HG03135 (cell line): ENCODE data around the gene DLGAP1.
"Not testable (repeated sequence)": the region's sequence is repeated elsewhere in the genome, so short reads cannot be mapped to it uniquely, and the experiment has no call there.

ENCODE experiments used
- ATAC-seq: cut with Tn5 transposase; IDR thresholded peaks from one replicate; pipeline ENCODE4 v1.9.1; 2021; ENCODE audit warnings: mild to moderate bottlenecking, moderate library complexity; ENCODE audit not compliant: unreplicated experiment

The DLGAP1 gene

GRCh38 chr18:3652380-3653262 is 802.5 kb downstream of the DLGAP1 start:
- ATAC-seq, result no peak

GRCh38 chr18:3651266-3651665 is 803.8 kb downstream of the DLGAP1 start:
- no peak for ATAC-seq

- ATAC-seq, result not testable (repeated sequence)
Measured at GRCh38 chr18:3650521-3651042, 804.5 kb downstream of the DLGAP1 start.

GRCh38 chr18:3649633-3650426 is 805.3 kb downstream of the DLGAP1 start:
- no peak for ATAC-seq

GRCh38 chr18:3649135-3649632 is 805.9 kb downstream of the DLGAP1 start:
- ATAC-seq, result no peak

GRCh38 chr18:3648641-3649040 is 806.5 kb downstream of the DLGAP1 start:
- no peak for ATAC-seq

- no peak for ATAC-seq
Measured at GRCh38 chr18:3648200-3648599, 806.9 kb downstream of the DLGAP1 start.

GRCh38 chr18:3647636-3648035 is 807.5 kb downstream of the DLGAP1 start:
- no peak for ATAC-seq

GRCh38 chr18:3645384-3646156 is 809.5 kb downstream of the DLGAP1 start:
- ATAC-seq, result no peak

GRCh38 chr18:3634250-3634939 is 820.7 kb downstream of the DLGAP1 start:
- no peak for ATAC-seq

GRCh38 chr18:3631887-3632286 is 823.2 kb downstream of the DLGAP1 start:
- ATAC-seq, result no peak

- no peak for ATAC-seq
Measured at GRCh38 chr18:3626929-3627458, 828.1 kb downstream of the DLGAP1 start.

GRCh38 chr18:3625742-3626091 is 829.4 kb downstream of the DLGAP1 start:
- no peak for ATAC-seq

GRCh38 chr18:3624935-3625741 is 830.0 kb downstream of the DLGAP1 start:
- no peak for ATAC-seq

GRCh38 chr18:3624546-3624934 is 830.6 kb downstream of the DLGAP1 start:
- no peak for ATAC-seq

GRCh38 chr18:3623769-3624545 is 831.1 kb downstream of the DLGAP1 start:
- ATAC-seq, result no peak

- no peak for ATAC-seq
Measured at GRCh38 chr18:3620146-3621119, 834.7 kb downstream of the DLGAP1 start.
